NT2/D1 (cell line): Measurements from ENCODE around the gene FBH1.

Experiments used
- YY1 ChIP-seq: IDR thresholded peaks from 2 replicates; pipeline ENCODE4 v1.6.1; 2011; ENCODE audit not compliant: insufficient read length, insufficient read depth
- ZNF274 ChIP-seq: IDR thresholded peaks from 2 replicates; pipeline ENCODE4 v1.6.1; 2011; ENCODE audit warnings: mild to moderate bottlenecking, low read depth, low read length

DNA sequence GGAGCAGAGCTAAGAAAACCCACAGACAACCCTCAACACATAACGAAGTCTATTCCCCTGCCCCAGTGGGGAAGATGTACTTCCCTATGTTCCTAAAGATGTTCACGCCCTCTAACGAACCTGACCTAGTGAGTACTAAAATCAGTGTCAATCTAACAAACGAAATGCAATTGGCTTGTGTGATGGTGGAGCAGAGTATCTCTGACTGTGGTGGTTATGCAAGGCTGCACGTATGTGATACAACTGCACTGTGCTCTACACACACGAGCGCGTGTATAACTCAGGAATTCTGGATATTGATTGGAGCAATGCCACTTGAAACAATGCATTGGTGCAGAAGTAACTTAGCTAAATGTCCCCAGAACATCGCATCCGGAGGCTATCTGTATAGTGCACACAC lies 1.7 kb upstream of the FBH1 start:
- no peak for TF ChIP-seq ZNF274
- no peak for TF ChIP-seq YY1
